RPMI8226 (cell line): ENCODE data around the gene KMT2B.

Experiments used
- DNase-seq: peaks from one replicate; pipeline ENCODE4 v3.0.0-alpha.2; 2015

The KMT2B gene

DNA sequence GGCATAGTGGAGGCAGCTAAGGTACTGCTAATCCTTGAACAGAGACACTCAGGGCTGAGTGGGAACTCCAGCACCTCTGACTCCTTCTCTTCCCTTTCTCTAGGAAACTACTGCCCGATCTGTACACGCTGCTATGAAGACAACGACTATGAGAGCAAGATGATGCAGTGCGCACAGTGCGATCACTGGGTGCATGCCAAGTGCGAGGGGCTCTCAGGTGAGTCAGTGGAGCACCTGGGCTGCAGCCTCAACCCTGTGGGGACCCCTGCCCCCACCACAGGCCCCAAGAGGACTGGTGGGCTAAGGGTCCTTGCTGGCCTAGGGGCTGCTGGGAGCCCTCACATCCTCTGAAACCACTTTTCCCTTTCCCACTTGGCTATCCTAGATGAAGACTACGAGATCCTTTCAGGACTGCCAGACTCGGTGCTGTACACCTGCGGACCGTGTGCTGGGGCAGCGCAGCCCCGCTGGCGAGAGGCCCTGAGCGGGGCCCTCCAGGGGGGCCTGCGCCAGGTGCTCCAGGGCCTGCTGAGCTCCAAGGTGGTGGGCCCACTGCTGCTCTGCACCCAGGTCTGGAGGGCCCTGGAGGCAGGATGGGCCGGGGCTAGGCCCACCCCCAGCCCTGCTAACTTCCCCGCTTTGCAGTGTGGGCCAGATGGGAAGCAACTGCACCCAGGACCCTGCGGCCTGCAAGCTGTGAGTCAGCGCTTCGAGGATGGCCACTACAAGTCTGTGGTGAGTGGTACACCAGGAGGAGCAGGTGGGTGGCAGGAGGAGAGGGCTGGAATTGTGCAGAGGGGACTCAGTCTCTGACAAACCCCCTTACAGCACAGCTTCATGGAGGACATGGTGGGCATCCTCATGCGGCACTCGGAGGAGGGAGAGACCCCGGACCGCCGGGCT, 9.5 kb downstream of the KMT2B start:
- DNase-seq: no peak

DNA sequence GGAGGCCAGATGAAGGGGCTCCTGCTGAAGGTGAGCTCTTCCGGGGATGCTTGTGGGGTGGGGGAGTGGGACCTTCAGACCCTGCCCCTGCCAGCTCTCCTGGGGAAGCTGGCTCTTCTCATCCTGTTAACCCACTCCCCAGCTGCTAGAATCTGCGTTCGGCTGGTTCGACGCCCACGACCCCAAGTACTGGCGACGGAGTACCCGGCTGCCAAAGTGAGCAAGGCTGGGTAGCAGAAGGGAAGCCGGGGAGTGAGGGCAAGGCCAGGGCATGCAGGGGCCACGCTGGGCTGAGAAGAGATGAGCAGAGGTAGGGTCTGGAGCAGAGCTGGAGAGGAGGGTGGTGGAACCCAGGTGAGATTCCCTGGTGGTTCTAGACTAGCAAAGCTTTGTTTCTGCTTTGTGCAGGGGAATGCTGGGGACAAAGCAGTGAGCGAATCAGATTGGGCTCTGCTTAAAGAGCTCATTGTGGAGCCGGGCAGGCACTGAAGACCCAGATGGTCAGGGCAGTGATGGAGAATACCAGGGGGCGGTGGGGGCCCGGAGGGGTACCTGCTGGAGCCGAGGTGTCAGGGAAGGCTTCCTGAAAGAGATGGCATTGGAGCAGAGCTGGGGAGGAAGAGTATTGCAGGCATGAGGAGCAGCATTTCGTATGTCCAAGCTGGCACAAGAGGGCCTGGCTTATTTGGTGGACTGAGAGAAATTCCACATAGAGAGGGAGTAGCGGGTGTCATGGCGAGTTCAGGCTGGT, 10.3 kb downstream of the KMT2B start:
- no peak for DNase-seq

DNA sequence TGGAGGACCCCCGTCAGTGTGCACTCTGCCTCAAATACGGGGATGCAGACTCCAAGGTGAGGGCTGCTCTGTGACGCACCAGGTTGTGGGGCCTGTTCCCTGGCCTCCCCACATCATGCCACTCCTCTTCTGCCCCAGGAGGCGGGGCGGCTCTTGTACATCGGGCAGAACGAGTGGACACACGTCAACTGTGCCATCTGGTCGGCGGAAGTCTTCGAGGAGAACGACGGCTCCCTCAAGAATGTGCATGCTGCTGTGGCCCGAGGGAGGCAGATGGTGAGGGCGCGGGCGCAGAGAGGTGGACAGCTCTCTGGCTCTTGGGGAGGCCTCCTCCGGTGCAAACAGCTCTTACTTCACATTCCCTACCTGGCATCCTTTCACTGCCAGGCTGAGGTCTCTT, 11.2 kb downstream of the KMT2B start:
- no peak for DNase-seq

DNA sequence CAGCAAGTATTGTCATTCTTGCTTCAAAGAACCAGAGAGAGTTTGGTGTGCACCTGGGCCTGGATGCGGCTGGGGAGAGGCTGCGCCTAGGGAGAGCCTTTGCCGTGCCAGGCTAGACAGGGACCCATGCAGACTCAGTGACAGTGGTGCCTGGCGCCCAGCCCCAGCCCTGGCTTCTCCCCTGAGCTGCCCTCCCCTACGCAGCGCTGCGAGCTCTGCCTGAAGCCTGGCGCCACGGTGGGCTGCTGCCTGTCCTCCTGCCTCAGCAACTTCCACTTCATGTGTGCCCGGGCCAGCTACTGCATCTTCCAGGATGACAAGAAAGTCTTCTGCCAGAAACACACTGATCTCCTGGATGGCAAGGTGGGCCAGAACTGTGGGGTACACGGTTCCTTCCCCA, 12.0 kb downstream of the KMT2B start:
- no peak for DNase-seq

DNA sequence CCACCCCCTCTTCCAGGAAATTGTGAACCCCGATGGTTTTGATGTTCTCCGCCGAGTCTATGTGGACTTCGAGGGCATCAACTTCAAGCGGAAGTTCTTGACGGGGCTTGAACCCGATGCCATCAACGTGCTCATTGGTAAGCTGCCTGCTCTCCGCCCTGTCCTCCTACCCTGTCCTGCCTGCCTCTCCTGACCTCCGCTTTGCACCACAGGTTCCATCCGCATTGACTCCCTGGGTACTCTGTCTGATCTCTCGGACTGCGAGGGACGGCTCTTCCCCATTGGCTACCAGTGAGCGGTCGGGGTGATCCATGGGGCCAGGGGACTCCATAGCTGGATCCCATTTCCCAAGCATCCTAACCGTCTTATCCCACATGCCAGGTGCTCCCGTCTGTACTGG, 12.5 kb downstream of the KMT2B start:
- DNase-seq: no peak

DNA sequence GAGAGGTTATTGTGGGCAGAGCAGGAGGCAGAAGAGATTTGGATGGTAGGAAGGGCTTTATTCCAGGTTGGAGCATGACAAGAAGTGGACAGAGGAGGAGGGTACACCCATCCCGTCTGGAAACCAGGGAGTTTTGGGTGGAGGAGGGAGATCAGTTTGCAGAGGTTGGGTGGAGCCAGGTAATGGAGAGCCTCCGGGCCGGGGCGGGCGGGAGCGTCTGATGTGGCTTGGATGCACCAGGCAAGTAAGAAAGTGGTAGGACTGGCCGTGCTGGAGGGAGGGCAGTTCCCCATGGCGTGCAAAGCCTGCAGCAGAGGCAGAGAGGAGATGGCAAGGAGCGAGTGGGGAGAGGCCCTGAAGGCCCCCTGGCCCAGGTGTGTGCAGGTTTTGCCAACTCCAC, 13.6 kb downstream of the KMT2B start:
- DNase-seq: no peak

DNA sequence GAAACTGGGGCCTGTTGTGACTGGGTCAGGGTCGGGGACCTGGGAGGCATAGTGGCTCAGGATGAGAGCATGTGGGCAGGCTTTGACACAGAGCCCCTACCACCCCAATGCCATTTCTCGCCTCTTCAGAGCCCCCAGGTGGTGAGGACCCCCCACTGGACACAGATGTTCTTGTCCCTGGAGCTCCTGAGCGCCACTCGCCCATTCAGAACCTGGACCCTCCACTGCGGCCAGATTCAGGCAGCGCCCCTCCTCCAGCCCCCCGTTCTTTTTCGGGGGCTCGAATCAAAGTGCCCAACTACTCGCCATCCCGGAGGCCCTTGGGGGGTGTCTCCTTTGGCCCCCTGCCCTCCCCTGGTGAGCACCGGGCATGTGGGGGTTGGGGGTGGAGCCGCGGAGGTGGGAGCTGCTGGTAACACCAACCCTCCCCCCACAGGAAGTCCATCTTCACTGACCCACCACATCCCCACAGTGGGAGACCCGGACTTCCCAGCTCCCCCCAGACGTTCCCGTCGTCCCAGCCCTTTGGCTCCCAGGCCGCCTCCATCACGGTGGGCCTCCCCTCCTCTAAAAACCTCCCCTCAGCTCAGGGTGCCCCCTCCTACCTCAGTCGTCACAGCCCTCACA, 14.1 kb downstream of the KMT2B start:
- DNase-seq: no peak

DNA sequence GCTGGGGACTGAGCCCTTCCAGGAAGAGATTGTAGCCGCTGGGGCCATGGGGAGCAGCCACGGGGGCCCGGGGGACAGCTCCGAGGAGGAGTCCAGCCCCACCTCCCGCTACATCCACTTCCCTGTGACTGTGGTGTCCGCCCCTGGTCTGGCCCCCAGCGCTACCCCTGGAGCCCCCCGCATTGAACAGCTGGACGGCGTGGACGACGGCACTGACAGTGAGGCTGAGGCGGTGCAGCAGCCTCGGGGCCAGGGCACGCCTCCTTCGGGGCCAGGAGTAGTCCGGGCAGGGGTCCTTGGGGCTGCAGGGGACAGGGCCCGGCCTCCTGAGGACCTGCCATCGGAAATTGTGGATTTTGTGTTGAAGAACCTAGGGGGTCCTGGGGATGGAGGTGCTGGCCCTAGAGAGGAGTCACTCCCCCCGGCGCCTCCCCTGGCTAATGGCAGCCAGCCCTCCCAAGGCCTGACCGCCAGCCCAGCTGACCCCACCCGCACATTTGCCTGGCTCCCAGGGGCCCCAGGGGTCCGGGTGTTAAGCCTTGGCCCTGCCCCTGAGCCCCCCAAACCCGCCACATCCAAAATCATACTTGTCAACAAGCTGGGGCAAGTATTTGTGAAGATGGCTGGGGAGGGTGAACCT, 14.9 kb downstream of the KMT2B start:
- no peak for DNase-seq

DNA sequence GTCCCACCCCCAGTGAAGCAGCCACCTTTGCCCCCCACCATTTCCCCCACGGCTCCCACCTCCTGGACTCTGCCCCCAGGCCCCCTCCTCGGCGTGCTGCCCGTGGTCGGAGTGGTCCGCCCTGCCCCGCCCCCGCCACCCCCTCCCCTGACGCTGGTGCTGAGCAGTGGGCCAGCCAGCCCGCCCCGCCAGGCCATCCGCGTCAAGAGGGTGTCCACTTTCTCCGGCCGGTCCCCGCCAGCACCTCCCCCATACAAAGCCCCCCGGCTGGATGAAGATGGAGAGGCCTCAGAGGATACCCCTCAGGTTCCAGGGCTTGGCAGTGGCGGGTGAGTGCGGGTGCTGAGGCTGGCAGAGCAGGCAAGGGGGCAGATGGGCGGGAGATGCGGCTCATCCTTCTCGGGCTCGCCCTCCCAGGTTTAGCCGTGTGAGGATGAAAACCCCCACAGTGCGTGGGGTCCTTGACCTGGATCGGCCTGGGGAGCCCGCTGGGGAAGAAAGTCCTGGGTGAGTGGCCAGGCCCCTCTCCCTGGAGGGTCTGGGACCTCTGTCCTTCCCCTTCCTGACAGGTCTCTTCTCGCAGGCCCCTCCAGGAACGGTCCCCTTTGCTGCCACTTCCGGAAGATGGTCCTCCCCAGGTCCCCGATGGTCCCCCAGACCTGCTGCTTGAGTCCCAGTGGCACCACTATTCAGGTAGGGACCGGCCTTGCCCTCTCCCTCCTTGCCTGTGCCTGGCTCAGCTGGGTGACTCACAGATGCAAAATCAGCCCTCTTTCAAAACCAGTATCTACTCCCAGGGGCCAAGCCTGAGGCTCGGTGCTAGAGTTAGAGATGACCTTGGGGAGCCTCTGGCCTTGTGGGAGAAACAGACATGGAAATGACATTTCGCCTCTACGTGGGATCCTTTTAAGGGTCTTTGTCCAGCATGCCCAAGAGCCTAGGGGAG, 15.7 kb downstream of the KMT2B start:
- DNase-seq: no peak

DNA sequence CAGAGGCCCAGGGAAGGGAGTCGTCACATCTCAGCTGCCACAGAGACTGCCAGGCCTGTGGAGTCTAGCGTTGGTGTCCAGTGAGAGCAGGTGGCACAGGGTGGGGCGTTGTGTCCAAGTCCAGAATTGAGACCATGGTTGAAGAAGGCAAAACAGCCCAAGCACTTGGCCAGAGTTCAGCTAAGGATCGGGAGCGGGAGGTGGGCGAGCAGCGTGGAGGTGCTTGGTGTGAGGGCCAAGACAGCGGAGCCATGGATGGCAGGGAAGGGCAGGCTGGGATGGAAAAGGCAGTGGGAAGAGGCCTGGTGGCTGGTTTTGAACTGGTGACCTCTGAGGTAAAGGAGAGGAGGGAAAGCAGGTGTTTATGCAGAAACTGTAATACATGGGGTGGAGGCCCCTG, 16.5 kb downstream of the KMT2B start:
- no peak for DNase-seq

DNA sequence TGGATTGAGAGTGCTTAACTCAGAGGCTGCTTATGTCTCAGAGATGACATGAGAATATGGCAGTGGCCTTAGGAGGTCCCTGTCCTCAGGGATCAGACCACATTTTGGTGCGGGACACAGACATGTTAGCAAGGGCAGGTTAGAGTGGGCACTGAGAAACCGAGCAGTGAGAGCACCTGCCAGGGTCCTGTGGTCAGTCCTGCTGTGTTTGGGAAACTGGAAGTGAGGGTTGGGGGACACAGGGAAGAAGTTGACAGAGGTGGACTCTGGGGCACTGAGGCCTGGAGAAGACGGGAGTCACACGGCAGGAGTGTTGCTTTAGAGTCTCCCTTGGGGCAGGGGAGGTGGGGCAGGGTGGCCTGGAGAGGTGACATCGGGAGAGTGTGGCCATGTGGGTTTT, 17.1 kb downstream of the KMT2B start:
- DNase-seq: no peak

DNA sequence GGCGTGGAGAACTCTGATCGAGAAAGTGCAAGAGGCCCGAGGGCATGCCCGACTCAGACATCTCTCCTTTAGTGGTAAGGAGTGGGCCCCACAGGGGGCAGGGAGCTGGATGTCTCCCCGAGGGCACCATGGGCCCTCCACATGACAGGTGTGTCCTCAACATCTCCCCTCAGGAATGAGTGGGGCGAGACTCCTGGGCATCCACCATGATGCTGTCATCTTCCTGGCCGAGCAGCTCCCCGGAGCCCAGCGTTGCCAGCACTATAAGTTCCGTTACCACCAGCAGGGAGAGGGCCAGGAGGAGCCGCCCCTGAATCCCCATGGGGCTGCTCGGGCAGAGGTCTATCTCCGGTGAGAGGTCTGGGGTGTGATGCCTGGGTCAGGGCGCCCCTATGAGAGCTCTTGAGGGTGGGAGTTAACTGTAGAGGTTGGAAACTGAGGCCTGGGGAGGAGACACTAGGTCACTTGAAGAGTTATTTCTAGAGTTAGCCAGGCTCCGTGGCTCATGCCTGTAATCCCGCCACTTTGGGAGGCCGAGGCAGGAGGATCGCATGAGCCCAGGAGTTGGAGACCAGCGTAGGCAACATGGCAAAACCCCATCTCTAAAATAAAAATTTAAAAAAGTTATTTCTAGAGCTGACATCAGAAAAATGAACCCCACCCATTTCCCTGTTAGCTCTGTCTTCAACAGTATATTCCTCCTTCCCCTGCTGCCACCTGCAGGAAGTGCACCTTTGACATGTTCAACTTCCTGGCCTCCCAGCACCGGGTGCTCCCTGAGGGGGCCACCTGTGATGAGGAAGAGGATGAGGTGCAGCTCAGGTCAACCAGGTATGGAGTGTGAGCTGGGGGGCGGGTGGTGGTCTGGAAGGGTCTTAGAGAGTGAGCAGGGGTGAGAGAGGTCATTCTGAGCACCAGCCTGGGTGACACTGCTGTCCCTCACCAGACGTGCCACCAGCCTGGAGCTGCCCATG, 19.4 kb downstream of the KMT2B start:
- DNase-seq: no peak

DNA sequence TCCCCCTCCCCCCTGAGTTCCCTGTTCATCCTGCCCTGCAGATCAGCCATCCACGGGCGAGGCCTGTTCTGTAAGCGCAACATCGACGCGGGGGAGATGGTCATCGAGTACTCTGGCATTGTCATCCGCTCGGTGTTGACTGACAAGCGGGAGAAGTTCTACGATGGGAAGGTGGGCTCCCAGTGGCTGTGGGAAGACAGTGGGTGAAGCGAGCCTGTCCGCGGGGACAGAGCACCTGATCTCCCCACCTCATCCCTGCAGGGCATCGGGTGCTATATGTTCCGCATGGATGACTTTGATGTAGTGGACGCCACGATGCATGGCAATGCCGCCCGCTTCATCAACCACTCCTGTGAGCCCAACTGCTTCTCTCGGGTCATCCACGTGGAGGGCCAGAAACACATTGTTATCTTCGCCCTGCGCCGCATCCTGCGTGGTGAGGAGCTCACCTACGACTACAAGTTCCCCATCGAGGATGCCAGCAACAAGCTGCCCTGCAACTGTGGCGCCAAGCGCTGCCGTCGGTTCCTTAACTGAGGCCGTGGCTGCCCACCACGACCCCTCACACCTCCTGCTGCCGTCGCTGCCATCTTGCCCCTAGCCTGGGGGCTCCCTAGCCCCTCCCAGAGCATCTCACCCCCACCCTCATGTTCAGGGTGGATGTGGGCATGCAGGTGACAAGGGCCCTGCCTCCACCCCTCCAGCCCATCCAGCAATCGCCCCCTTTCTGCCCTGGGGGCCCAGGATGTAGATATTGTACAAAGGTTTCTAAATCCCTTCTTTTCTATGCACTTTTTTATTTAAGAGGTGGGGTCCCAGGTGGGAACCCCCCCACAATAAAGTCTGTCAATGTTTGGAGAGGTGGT, 20.5 kb downstream of the KMT2B start:
- no peak for DNase-seq

DNA sequence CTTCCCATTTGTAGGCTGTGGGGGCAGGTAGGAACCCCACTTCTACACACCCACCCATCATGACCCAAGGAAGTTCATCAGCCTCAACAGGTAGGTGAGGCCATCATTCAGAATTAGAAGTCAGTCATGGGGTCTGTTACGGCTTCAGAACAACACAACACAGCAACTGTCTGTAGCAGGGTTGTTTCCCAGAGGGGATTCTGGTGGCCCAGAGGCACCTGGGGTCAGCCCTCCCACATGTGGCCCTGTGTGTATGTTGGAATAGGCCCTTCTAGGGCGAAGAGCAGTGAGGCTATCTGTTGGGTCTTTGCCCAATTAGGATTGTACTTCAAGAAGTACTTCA, 21.1 kb downstream of the KMT2B start:
- no peak for DNase-seq

DNA sequence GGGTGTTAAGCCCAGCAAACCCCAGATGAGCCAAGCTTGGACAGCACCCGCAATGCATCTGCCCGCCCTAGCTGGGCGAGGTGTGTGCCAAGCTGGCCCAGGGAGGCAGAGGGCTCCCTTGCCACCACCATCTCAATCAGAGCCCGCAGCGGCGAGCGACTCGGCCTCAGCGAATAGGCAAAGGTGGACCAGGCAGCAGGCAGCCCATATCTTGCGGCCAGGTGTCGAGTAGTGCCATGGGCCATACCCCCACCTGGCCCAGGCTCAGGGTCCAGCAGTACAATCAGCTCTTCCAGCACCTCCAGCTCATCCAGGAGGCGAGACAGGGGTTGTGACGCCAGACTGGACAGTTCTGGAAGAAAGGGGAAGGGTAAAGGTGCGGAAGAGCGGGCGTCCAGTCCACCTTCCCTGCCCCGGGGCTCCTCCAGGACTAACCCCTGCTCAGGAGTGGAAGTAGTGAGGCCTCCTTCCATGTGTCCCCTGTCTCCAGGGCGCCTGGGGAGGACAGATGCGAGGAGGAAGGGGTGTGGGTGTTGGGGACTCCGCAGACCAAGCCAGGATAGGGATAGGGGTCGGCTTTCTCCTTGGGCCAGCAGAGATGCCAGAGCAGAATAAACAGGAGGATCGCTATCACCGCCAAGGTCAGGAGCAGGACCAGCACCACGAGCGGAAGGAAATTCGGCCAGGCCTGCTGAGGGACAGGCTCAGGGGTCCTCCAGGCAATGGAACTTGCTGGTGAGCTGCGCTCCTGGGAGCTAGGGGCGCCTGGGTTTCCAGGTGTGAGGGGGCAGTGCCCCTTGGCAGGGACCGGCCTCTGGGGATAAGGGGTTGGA, 21.7 kb downstream of the KMT2B start:
- no peak for DNase-seq

DNA sequence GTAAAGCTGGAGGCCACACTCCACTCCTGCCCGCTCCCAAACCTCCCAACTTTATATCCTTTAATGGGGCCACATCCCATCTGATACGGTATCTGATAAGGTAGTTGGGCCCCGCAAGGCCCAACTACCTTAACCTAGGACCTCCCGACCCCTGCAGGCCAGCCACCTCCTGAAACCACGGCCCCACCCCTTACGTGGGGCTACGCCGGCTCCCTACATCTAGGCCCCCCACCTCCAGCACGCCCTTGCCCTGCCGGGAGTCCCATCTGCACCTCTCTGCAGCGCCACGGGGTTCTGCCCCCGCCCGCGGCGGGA, 22.3 kb downstream of the KMT2B start:
- DNase-seq: no peak

DNA sequence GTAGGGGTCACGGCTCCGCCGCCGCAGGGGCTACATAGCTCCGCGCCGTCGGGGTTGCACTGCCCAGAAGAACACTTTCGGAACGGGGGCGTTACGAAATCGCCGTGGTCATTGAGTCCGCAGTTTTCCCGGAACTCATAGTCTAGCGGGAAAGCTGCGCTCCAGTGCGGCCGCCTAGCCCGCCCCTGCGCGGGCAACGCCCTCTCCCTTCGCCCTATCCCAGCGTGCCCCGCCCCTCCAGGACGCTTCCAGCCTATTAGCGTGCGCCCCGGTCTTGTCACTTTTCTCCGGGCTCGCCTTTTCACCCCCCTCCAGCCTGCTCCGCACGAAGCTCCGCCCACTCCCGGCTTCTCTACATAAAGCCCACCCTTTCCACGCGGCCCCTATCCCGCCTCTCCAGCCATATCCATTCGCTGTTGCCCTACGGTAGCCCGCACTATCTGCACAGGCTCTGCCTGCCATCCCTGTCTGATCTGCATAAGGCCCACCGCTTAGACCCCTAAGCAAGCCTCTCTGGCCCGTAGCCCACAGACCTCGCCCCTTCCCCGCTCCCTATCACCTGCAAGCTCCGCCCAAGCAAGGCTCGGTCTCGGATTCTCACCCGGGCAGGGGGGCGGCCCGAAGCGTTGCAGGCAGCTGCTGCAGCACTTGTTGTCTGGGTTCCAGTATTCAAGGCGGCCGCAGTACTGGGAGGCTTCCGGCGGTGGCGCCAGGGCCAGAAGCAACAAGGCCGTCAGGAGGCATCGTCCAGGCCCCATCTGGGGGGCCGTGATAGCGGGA, 22.8 kb downstream of the KMT2B start:
- peak; percentile 95 for DNase-seq

DNA sequence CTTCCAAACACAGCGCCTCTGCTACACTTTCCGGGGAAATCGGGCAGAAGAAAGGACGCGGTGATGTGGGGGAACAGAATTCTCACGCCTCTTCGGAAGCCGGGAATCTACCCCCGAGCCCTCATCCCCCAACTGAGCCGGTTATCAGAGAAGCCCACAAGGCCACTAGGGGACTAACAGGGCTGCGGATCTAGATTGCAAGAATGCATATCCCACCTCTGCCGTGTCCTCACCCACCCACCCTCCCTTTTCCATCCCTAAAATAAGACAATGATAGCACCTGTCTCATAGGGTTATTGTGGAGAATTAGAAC, 23.4 kb downstream of the KMT2B start:
- DNase-seq: no peak
